Epithelial cell of proximal tubule (primary cell): ENCODE measurements around the gene CCDC134. TPM values are rescaled to one million over a fixed set of nuclear protein-coding genes. Genes with fewer than 3 reads are reported as not detected.
"Not testable (repeated sequence)": the region's sequence is repeated elsewhere in the genome, so short reads cannot be mapped to it uniquely, and the experiment has no call there.

Experiments
- DNase-seq: peaks from one replicate; pipeline ENCODE4 v3.0.0-alpha.2; 2011; ENCODE audit warnings: low read depth
- H3K4me3 ChIP-seq: 2 replicates; pipeline ENCODE4 v1.5.1; 2011; ENCODE audit warnings: low read depth, mild to moderate bottlenecking, low read length
- total RNA-seq: library from RNA; depleted of rRNA; stranded (reverse); fragments of >200 nt; gene quantifications from 2 replicates; pipeline ENCODE4 v1.2.3, GENCODE V29; 2015
- TF ChIP-seq, protein P1 (sequence below): conservative IDR thresholded peaks from 2 replicates; pipeline ENCODE4 v1.5.1; 2012; ENCODE audit warnings: low read depth, mild to moderate bottlenecking, low read length

The CCDC134 gene
- total RNA-seq, 1 donor from 2014 or later = 17.8 TPM

DNA sequence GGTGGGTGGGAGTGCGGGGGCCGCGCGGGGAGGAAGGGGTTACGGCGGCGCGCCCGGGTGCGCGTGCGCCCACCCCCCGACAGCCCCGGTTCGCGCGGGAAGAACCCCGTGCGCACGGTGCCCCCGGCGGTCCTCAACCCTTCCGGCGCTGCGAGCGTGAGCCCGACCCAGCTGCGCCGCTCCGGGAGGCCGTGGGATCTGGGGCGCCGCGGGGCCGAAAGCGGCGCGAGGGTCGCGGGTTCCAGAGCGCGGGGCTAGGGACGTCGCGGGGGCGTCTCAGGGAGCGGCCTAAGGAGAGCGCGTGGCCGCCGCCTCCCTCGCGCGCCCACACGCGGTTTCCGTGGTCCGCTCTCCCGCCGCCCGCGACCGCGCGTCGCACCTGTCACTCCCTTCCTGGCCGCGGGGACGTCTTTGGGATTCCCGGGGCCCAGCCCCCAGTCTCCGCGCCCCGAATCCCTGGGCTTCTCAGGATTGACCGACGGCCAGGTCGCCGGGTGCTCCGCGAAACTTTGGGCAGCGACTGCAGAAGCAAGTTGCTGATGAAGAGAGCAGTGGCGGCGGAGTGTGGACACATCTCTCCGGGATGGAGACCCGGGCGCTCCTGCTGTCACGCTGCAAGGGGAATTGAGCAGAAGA lies 33.0 kb downstream of the CCDC134 start:
- H3K4me3 ChIP-seq = peak overlapping the region; percentile 89
- TF ChIP-seq, protein P1, sequence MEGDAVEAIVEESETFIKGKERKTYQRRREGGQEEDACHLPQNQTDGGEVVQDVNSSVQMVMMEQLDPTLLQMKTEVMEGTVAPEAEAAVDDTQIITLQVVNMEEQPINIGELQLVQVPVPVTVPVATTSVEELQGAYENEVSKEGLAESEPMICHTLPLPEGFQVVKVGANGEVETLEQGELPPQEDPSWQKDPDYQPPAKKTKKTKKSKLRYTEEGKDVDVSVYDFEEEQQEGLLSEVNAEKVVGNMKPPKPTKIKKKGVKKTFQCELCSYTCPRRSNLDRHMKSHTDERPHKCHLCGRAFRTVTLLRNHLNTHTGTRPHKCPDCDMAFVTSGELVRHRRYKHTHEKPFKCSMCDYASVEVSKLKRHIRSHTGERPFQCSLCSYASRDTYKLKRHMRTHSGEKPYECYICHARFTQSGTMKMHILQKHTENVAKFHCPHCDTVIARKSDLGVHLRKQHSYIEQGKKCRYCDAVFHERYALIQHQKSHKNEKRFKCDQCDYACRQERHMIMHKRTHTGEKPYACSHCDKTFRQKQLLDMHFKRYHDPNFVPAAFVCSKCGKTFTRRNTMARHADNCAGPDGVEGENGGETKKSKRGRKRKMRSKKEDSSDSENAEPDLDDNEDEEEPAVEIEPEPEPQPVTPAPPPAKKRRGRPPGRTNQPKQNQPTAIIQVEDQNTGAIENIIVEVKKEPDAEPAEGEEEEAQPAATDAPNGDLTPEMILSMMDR = no peak
- no peak for DNase-seq

DNA sequence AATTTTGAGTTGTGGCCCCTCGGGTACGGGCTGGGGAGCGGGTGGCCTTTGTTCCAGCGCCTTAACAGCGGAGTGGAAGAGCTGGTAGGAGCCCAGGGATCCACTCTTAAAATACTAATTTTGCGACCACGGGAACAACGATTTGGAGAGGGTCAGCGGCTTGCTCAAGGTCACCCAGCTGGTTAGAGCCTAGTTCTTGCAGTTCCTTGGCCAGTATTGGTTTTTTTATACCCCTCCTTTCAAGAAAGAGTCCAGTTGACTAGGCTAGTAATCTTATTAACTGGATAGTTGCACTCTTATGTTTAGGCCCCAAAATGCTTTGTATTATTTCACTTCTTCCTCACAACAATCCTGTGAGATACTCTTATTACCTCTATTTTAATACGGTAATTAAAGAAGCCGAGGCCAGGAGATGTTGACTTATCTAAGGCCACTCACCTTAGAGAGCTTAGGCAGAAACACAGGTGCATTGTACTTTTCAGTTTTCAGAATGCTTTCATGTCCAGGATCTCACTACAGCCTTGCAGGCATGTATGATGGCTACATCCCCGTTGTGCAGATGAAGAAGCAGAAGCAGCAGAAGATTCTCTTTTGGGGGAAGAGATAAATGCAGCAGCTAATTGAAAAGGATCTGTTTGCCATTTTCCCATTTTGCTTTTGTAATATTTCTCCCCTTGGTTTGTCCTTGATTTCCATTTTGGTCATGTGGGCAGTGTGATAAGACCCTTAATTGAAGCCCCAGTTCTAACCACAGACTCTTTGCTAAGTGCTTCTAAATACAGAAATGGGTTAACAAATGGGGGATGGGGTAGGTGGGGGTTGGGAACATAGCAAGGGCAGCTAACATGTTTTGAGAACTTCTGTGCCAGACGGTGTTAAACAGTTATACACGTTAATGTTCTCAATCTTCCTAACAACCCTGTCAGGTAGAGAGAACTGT lies 33.8 kb downstream of the CCDC134 start:
- TF ChIP-seq, protein P1 = no peak

DNA sequence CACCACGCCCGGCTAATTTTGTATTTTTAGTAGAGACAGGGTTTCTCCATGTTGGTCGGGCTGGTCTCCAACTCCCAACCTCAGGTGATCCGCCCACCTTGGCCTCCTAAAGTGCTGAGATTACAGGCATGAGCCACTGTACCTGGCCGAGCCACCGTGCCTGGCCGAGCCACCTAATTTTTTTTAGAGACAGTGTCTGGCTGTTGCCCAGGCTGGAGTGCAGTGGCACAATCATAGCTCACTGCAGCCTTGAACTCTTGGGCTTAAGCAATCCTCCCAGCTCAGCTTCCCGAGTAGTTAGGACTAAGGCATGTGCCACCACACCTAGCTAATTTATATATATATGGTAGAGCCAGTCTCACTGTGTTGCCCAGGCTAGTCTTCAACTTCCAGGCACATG lies 35.0 kb downstream of the CCDC134 start:
- not testable (repeated sequence) for DNase-seq, H3K4me3 ChIP-seq

More for the DNA sequence above, 33.8 kb downstream of the CCDC134 start:
- DNase-seq = no peak
- H3K4me3 ChIP-seq = peak overlapping the region; percentile 89

DNA sequence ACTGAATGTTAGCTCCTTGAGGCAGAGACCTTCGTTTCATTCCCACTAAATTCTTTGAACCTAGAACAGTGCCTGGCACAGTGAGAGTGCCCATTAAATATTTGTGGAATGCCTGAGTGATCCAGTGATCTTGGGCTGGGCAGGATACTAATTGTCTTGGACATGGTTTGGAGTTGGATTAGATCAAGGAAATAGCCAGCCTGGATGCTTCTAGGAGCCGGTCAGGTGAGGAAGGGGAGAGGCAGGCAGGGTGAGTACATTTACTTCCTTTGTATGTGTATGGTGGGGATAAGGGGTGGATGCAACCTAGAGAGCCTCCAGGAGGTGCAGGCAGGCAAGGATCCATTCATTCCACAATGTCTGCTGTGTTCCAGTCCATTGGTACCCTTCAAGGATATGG lies 36.1 kb downstream of the CCDC134 start:
- TF ChIP-seq, protein P1 = no peak
- no peak for DNase-seq
- no peak overlapping the region for H3K4me3 ChIP-seq

DNA sequence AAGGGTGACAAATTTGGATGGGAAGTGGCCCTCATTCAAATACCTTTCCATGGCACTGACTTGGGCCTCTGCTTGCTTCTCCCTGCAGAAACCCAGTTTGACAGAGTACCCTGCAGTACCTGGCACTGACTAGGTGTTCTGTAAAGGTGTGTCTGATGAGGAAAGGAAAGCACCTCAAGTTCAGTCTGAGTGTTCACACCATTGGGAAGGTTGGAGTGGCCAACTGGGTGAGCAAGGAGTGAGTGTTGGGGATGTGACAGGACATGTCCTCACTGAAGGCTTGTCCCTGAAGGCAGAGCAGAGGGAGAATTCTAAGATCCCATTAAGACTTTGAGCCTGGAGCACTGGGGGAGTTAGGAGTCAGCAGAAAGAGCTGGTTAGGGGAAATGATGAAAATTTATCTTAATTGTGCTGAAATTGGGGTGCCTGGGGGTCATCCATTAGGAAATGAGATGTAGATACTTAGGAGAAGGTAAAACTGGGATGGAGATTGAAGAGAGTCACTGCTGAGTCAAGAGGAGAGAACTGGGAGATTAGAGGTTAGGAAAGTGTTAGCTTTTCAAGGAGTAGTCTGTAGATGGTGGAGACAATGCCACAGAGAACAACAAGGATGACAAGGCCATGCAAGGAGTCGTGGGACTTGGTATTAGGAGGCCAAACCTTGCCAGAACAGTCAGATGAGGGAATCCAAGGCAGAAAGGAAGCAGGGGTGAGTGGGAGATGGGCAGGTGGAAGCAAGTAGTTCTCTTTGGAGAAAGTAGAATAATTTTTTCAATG lies 38.6 kb downstream of the CCDC134 start:
- no peak for DNase-seq
- TF ChIP-seq, protein P1 = no peak

DNA sequence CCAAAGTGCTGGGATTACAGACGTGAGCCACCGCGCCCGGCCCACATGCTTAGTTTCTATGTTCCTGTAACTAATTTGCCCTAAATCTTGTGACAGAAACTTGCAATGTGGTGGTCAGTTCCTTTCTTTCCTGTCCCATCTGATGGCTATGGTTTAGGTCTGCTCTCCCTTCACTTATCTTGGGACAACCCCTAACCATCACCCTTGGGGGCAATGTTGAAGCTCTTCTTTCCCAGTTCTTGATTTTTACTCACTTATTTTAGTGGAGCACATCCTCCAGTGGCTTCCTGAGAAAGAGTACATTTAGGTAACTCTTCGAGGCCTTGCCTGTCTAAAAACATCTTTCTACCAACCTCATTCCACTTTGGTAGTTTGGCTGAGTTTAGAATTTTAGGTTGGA lies 39.7 kb downstream of the CCDC134 start:
- TF ChIP-seq, protein P1 = no peak
- no peak for DNase-seq
- no peak overlapping the region for H3K4me3 ChIP-seq

More for the DNA sequence above, 38.6 kb downstream of the CCDC134 start:
- no peak overlapping the region for H3K4me3 ChIP-seq
